H1 (cell line): ENCODE measurements around the gene NOC3L. TPM values are rescaled to one million over a fixed set of nuclear protein-coding genes. Genes with fewer than 3 reads are reported as not detected.

ENCODE experiments used
- CTCF ChIA-PET: fragments of 300-600 bp; sonication (Branson Sonifier 250); formaldehyde crosslinking; loops from one replicate; lab custom pipeline; 2021; ENCODE audit not compliant: partially characterized antibody; lab: Charles Lee
- POLR2A ChIA-PET: fragments of 300-600 bp; sonication (Branson Sonifier 250); formaldehyde crosslinking; loops from one replicate; lab custom pipeline; 2021; ENCODE audit warnings: inconsistent platforms; ENCODE audit not compliant: partially characterized antibody; lab: Charles Lee
- DNase-seq, 2 experiments: peaks; one replicate each; pipeline versions ENCODE4 v3.0.0 to v3.0.0-alpha.2; 2010 to 2022; ENCODE audit warnings: low spot score in 2 of 2, low read depth in 1 of 2, mixed read lengths in 1 of 2
- FAIRE-seq: peaks from 2 replicates; lab custom pipeline; 2011; peaks lifted over from hg19 to GRCh38; lab: Jason Lieb, UNC
- H2AFZ ChIP-seq: 2 replicates; pipeline ENCODE4 v1.8.1; 2012; ENCODE audit warnings: low read length, inconsistent platforms
- H2AK5ac ChIP-seq: 2 replicates; pipeline ENCODE4 v1.6.1; 2013; ENCODE audit warnings: low read depth, low read length
- H2BK120ac ChIP-seq: replicated peaks from 2 replicates; pipeline ENCODE3; 2013; ENCODE audit warnings: low read depth, low read length, inconsistent platforms
- H2BK12ac ChIP-seq: 2 replicates; pipeline ENCODE4 v1.6.1; 2013; ENCODE audit warnings: low read depth, low read length
- H2BK15ac ChIP-seq: 2 replicates; pipeline ENCODE4 v1.6.1; 2013; ENCODE audit warnings: low read length
- H2BK20ac ChIP-seq: 2 replicates; pipeline ENCODE4 v1.6.1; 2013; ENCODE audit warnings: low read length
- H2BK5ac ChIP-seq: 2 replicates; pipeline ENCODE4 v1.6.1; 2013; ENCODE audit warnings: low read depth, low read length
- H3K14ac ChIP-seq: 2 replicates; pipeline ENCODE4 v1.6.1; 2013; ENCODE audit warnings: inconsistent platforms; ENCODE audit not compliant: insufficient read length
- H3K18ac ChIP-seq: 2 replicates; pipeline ENCODE4 v1.6.1; 2013; ENCODE audit warnings: low read length; ENCODE audit errors: extremely low read depth
- H3K23ac ChIP-seq: 2 replicates; pipeline ENCODE4 v1.6.1; 2013; ENCODE audit warnings: inconsistent platforms; ENCODE audit not compliant: insufficient read length
- H3K23me2 ChIP-seq: 2 replicates; pipeline ENCODE4 v1.6.1; 2013; ENCODE audit warnings: low read depth, low read length
- H3K27ac ChIP-seq: 2 replicates; pipeline ENCODE4 v1.6.1; 2011; ENCODE audit warnings: low read depth, low read length, inconsistent platforms
- H3K27me3 ChIP-seq, 4 experiments: replicated peaks in 1 of 4; 1 replicate in 1 of 4; 2 replicates in 3 of 4; pipeline versions ENCODE4 v1.6.1 to v1.8.1; 2011 to 2013; ENCODE audit warnings: low read length in 3 of 4, mild to moderate bottlenecking in 3 of 4, inconsistent platforms in 2 of 4, mixed read lengths in 2 of 4, moderate library complexity in 1 of 4; ENCODE audit not compliant: control insufficient read depth in 3 of 4, insufficient read depth in 3 of 4; ENCODE audit errors: extremely low read depth in 1 of 4
- H3K36me3 ChIP-seq, 4 experiments: 2 replicates each; pipeline versions ENCODE4 v1.6.1 to v1.8.1; 2011 to 2013; ENCODE audit warnings: mild to moderate bottlenecking in 4 of 4, low read length in 3 of 4, moderate library complexity in 2 of 4, control low read depth in 1 of 4, inconsistent platforms in 1 of 4; ENCODE audit not compliant: insufficient read depth in 4 of 4, control insufficient read depth in 2 of 4
- H3K4ac ChIP-seq: replicated peaks from 2 replicates; pipeline ENCODE3; 2013; ENCODE audit warnings: low read length, low read depth, mixed read lengths, inconsistent platforms; ENCODE audit not compliant: insufficient read length
- H3K4me1 ChIP-seq, 4 experiments: replicated peaks in 1 of 4; 1 replicate in 1 of 4; 2 replicates in 3 of 4; pipeline versions ENCODE4 v1.6.1 to v1.8.1; 2011 to 2013; ENCODE audit warnings: low read length in 3 of 4, inconsistent platforms in 2 of 4, mixed read lengths in 1 of 4; ENCODE audit not compliant: insufficient read depth in 4 of 4, control insufficient read depth in 3 of 4
- H3K4me2 ChIP-seq, 2 experiments: 2 replicates each; pipeline versions ENCODE4 v1.6.1 to v1.8.1; 2011 to 2013; ENCODE audit warnings: low read depth in 2 of 2, low read length in 2 of 2, control low read depth in 1 of 2, inconsistent platforms in 1 of 2, mild to moderate bottlenecking in 1 of 2; ENCODE audit not compliant: insufficient read depth in 1 of 2
- H3K4me3 ChIP-seq, 4 experiments: fragments of 200-600, 300-600 bp in 1 of 4; sonication (generic), shearing (Covaris generic), sonication (Bioruptor Twin) in 1 of 4; 2 replicates each; pipeline versions ENCODE4 v1.5.1 to v1.8.1; 2011 to 2016; ENCODE audit warnings: low read length in 4 of 4, low read depth in 3 of 4, control low read depth in 2 of 4, inconsistent platforms in 2 of 4, mild to moderate bottlenecking in 2 of 4, mixed read lengths in 1 of 4, moderate library complexity in 1 of 4; ENCODE audit not compliant: insufficient read depth in 2 of 4; ENCODE audit errors: extremely low read depth in 1 of 4
- H3K56ac ChIP-seq: replicated peaks from 2 replicates; pipeline ENCODE3; 2013; ENCODE audit warnings: low read depth, mild to moderate bottlenecking, mixed read lengths, low read length, inconsistent platforms; ENCODE audit not compliant: insufficient read length
- H3K79me1 ChIP-seq: 2 replicates; pipeline ENCODE4 v1.6.1; 2013; ENCODE audit warnings: low read depth, low read length, control low read depth
- H3K79me2 ChIP-seq, 2 experiments: 2 replicates each; pipeline versions ENCODE4 v1.6.1 to v1.8.1; 2012 to 2013; ENCODE audit warnings: low read length in 2 of 2, mild to moderate bottlenecking in 2 of 2, inconsistent platforms in 1 of 2; ENCODE audit not compliant: insufficient read depth in 2 of 2, control insufficient read depth in 1 of 2
- H3K9ac ChIP-seq, 4 experiments: replicated peaks in 1 of 4; 1 replicate in 1 of 4; 2 replicates in 3 of 4; pipeline versions ENCODE4 v1.6.1 to v1.8.1; 2011 to 2013; ENCODE audit warnings: low read depth in 3 of 4, low read length in 3 of 4, control low read depth in 2 of 4, mild to moderate bottlenecking in 2 of 4, moderate library complexity in 2 of 4, inconsistent platforms in 1 of 4; ENCODE audit errors: extremely low read depth in 1 of 4
- H3K9me3 ChIP-seq, 2 experiments: 2 replicates each; pipeline versions ENCODE4 v1.6.1 to v1.8.1; 2012 to 2013; ENCODE audit warnings: mild to moderate bottlenecking in 2 of 2, moderate library complexity in 2 of 2, control low read depth in 1 of 2, inconsistent platforms in 1 of 2, low read depth in 1 of 2, low read length in 1 of 2, mixed read lengths in 1 of 2; ENCODE audit not compliant: insufficient read depth in 2 of 2
- H4K20me1 ChIP-seq, 2 experiments: replicated peaks in 1 of 2; 2 replicates each; pipeline versions ENCODE3 to v1.8.1; 2011 to 2013; ENCODE audit warnings: inconsistent platforms in 2 of 2, low read length in 2 of 2, mild to moderate bottlenecking in 1 of 2; ENCODE audit not compliant: insufficient read depth in 2 of 2, control insufficient read depth in 1 of 2
- H4K5ac ChIP-seq: 2 replicates; pipeline ENCODE4 v1.6.1; 2013; ENCODE audit warnings: low read length, low read depth, mixed read lengths, inconsistent platforms; ENCODE audit not compliant: insufficient read length
- H4K8ac ChIP-seq: 2 replicates; pipeline ENCODE4 v1.8.0; 2013; ENCODE audit warnings: mild to moderate bottlenecking, moderate library complexity, low read length, inconsistent platforms; ENCODE audit not compliant: insufficient read depth; ENCODE audit errors: extremely low read depth
- H4K91ac ChIP-seq: replicated peaks from 2 replicates; pipeline ENCODE3; 2013; ENCODE audit warnings: low read length, mixed read lengths, inconsistent platforms; ENCODE audit not compliant: insufficient read length
- ASH2L ChIP-seq: fragments of 200-600, 300-600 bp; sonication (generic); IDR thresholded peaks from one replicate; pipeline ENCODE4 v1.7.1; 2017; ENCODE audit warnings: low read length
- ATF3 ChIP-seq: IDR thresholded peaks from 2 replicates; pipeline ENCODE4 v1.6.1; 2011; ENCODE audit warnings: low read depth, mild to moderate bottlenecking, low read length; ENCODE audit not compliant: insufficient read depth
- CREB1 ChIP-seq: IDR thresholded peaks from 2 replicates; pipeline ENCODE4 v1.6.1; 2012; ENCODE audit warnings: inconsistent platforms
- CTBP2 ChIP-seq: IDR thresholded peaks from 2 replicates; pipeline ENCODE4 v1.7.0; 2011; ENCODE audit warnings: borderline replicate concordance, mild to moderate bottlenecking, moderate library complexity, mixed read lengths, low read length; ENCODE audit not compliant: insufficient read depth, insufficient read length
- HDAC2 ChIP-seq, 2 experiments: fragments of 300-600 bp in 1 of 2; sonication (generic) in 1 of 2; IDR thresholded peaks; 2 replicates each; pipeline ENCODE4 v1.6.1; 2011 to 2012; ENCODE audit warnings: low read depth in 2 of 2, low read length in 2 of 2, mild to moderate bottlenecking in 2 of 2, moderate library complexity in 2 of 2, borderline replicate concordance in 1 of 2, inconsistent platforms in 1 of 2
- NRF1 ChIP-seq: IDR thresholded peaks from 2 replicates; pipeline ENCODE4 v1.6.1; 2011; ENCODE audit warnings: mild to moderate bottlenecking, low read depth, low read length, improper control_type of control experiment
- SIRT6 ChIP-seq: IDR thresholded peaks from one replicate; pipeline ENCODE4 v1.7.1; 2012; ENCODE audit warnings: low read length, inconsistent platforms
- SRF ChIP-seq: IDR thresholded peaks from 2 replicates; pipeline ENCODE4 v1.6.1; 2011; ENCODE audit warnings: mild to moderate bottlenecking, low read depth, low read length, moderate library complexity
- TAF1 ChIP-seq: IDR thresholded peaks from 2 replicates; pipeline ENCODE4 v1.6.1; 2011; ENCODE audit warnings: mild to moderate bottlenecking, low read depth, low read length
- ZNF274 ChIP-seq: IDR thresholded peaks from 2 replicates; pipeline ENCODE4 v1.7.0; 2012; ENCODE audit warnings: low read length, borderline replicate concordance; ENCODE audit errors: extremely low read depth
- WGBS, 2 experiments: shearing (Covaris generic) in 1 of 2; methylation state at CpG; one replicate each; pipeline versions ENCODE4 v1.1.6 to v1.1.7; 2013 to 2015; ENCODE audit warnings: low lambda C conversion rate in 2 of 2, mixed read lengths in 2 of 2, inconsistent platforms in 1 of 2, low coverage in 1 of 2, missing lambda C conversion rate in 1 of 2; ENCODE audit not compliant: insufficient replicate concordance in 2 of 2, insufficient coverage in 1 of 2, insufficient read length in 1 of 2; ENCODE audit errors: extremely low coverage in 1 of 2, missing lambda C conversion rate in 1 of 2; 5-methylcytosine and 5-hydroxymethylcytosine counted together
- polyA plus RNA-seq, 7 experiments: library from polyadenylated mRNA; depleted of rRNA in 3 of 7; stranded (reverse) in 5 of 7; unstranded in 2 of 7; fragments of >200 nt in 5 of 7; fragments of 200-250 nt in 2 of 7; gene quantifications; 1 replicate in 5 of 7; 2 replicates in 1 of 7; 4 replicates in 1 of 7; pipeline versions ENCODE4 v1.2.1 to v1.2.3, GENCODE V29; 2011 to 2013; ENCODE audit warnings: missing spikeins in 2 of 7, mixed read lengths in 2 of 7
- total RNA-seq: library from RNA; stranded (reverse); fragmentation: NEBNext Ultra II Directional; extraction: Animal tissue kit (Norgen Biotek cat#: 25700); gene quantifications from 2 replicates; pipeline ENCODE4 v1.2.1, GENCODE V29; 2021
- TF ChIP-seq, protein P1 (sequence below), 3 experiments: IDR thresholded peaks; 1 replicate in 2 of 3; 2 replicates in 1 of 3; pipeline versions ENCODE4 v1.5.1 to v1.6.1; 2011; ENCODE audit warnings: low read length in 3 of 3, mild to moderate bottlenecking in 3 of 3, inconsistent platforms in 2 of 3, low read depth in 1 of 3, moderate library complexity in 1 of 3; ENCODE audit not compliant: insufficient read depth in 1 of 3; ENCODE audit errors: control extremely low read depth in 1 of 3

The NOC3L gene
- total and polyA plus RNA-seq, 2 of the 8 experiments (the other 6 are each of a cell fraction or from before 2014, with no cell fraction given) = 7.1 to 39.1 TPM

GRCh38 chr10:94407668-94408067 is 44.9 kb upstream of the NOC3L start:
- Histone ChIP-seq H3K9ac (no peak overlapping the region), H3K79me1 (no peaks in the 10 kb centered on the region), H3K23ac (no peak overlapping the region), H3K4me2 (no peak overlapping the region), H2BK20ac (no peak overlapping the region), H2BK5ac (no peak overlapping the region), H3K79me2 (no peaks in the 10 kb centered on the region), H2BK120ac (no peak overlapping the region), H2AK5ac (no peak overlapping the region), H3K4me1 (peaks cover 0 to 4% (median under 1%) of the 10 kb centered on the region in 4 experiments; a peak in 2 of 7 replicates), H3K4me3 (no peak overlapping the region), H2AFZ (no peak overlapping the region), H3K36me3 (no peaks in the 10 kb centered on the region), H2BK15ac (no peak overlapping the region), H4K91ac (no peak overlapping the region), H3K14ac (no peak overlapping the region), H3K23me2 (peaks cover 6% of the 10 kb centered on the region; the same call in 1 of the 2 replicates), H3K27ac (no peak overlapping the region), H3K4ac (no peak overlapping the region), H4K8ac (no peak overlapping the region), H2BK12ac (no peak overlapping the region), H4K5ac (no peak overlapping the region), H4K20me1 (peaks cover 0 to 2% of the 10 kb centered on the region in 2 experiments), H3K9me3 (no peaks in the 10 kb centered on the region), H3K56ac (no peak overlapping the region), H3K27me3 (peaks cover 1 to 24% (median 16%) of the 10 kb centered on the region in 4 experiments), H3K18ac (no peak overlapping the region)
- CTCF ChIA-PET = interaction anchor here (0.6 to 0.9 kb wide), 3 partner anchors 16 to 726 kb away, joined by 3 to 4 read pairs (median 3); no protein-coding TSS in a partner anchor
- WGBS, 2 experiments = 86% methylated on average over 3 of the region's 3 CpGs; no CpG with 5 or more reads in 1 of the 2 experiments
- POLR2A ChIA-PET = interaction anchor here (0.7 kb wide), 1 partner anchor 30 kb away, joined by 5 read pairs; no protein-coding TSS in a partner anchor
- FAIRE-seq = no peak
- DNase-seq = no peak
- TF ChIP-seq ZNF274 (no peak), SIRT6 (no peak), ATF3 (no peak), ASH2L (no peak), CREB1 (no peak), SRF (no peak), NRF1 (no peak), TAF1 (no peak), CTBP2 (no peak), HDAC2 (IDR thresholded peaks at IDR 0.05; ENCODE audit: borderline replicate concordance in 1 of 2, low read depth in 2 of 2, low read length in 2 of 2) (no peak)
- TF ChIP-seq, protein P1, sequence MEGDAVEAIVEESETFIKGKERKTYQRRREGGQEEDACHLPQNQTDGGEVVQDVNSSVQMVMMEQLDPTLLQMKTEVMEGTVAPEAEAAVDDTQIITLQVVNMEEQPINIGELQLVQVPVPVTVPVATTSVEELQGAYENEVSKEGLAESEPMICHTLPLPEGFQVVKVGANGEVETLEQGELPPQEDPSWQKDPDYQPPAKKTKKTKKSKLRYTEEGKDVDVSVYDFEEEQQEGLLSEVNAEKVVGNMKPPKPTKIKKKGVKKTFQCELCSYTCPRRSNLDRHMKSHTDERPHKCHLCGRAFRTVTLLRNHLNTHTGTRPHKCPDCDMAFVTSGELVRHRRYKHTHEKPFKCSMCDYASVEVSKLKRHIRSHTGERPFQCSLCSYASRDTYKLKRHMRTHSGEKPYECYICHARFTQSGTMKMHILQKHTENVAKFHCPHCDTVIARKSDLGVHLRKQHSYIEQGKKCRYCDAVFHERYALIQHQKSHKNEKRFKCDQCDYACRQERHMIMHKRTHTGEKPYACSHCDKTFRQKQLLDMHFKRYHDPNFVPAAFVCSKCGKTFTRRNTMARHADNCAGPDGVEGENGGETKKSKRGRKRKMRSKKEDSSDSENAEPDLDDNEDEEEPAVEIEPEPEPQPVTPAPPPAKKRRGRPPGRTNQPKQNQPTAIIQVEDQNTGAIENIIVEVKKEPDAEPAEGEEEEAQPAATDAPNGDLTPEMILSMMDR (IDR thresholded peaks at IDR 0.05; ENCODE audit: control extremely low read depth in 1 of 3, insufficient read depth in 1 of 3, low read depth in 1 of 3, low read length in 3 of 3) = no peak
